EL (cell line): ENCODE data around the gene NTNG1.
A peak's percentile ranks its signal among the peaks of the same experiment; 100 is the strongest.

ENCODE experiments used
- DNase-seq: peaks from one replicate; pipeline ENCODE4 v3.0.0-alpha.2; 2016

The NTNG1 gene

GRCh38 chr1:107419003-107419402, 278.2 kb downstream of the NTNG1 start:
- no peak for DNase-seq

- no peak for DNase-seq
Measured at GRCh38 chr1:107422901-107423300, 282.1 kb downstream of the NTNG1 start.

- peak; percentile 26 for DNase-seq
Measured at GRCh38 chr1:107430540-107431228, 289.8 kb downstream of the NTNG1 start.

GRCh38 chr1:107432108-107432507, 291.3 kb downstream of the NTNG1 start:
- no peak for DNase-seq

DNA sequence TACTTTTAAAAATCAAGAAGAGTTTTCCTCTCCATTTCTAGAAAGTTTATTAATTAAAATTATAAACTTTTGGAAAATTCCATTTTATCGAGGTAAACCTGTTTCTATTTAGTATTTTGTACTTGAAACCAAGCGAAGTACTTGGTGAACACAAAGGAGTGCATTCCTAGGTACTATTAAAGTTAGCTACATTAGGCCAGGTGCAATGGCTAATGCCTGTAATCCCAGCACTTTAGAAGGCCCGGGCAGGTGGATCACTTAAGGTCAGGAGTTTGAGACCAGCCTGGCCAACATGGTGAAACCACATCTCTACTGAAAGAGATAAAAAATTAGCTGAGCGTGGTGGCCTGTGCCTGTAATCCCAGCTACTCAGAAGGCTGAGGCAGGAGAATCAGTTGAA, 292.2 kb downstream of the NTNG1 start:
- DNase-seq: no peak

- no peak for DNase-seq
Measured at GRCh38 chr1:107433635-107434360, 293.0 kb downstream of the NTNG1 start.

DNA sequence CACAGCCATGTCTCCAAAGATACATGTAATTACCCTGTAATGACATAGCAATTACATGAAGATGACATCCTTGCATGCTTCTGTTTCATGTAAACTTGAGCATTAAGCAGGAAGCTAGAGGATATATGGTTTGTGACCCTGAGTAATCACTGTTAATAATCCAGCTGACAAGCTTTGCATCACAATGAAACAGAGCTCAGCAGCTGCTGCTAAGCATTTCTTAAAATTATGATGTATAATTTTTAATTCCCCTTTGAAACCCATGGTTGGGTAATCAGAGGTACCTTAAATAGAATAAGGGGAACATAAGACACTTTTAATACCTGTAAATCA, 293.5 kb downstream of the NTNG1 start:
- no peak for DNase-seq

GRCh38 chr1:107436552-107437241, 295.9 kb downstream of the NTNG1 start:
- DNase-seq: no peak

DNA sequence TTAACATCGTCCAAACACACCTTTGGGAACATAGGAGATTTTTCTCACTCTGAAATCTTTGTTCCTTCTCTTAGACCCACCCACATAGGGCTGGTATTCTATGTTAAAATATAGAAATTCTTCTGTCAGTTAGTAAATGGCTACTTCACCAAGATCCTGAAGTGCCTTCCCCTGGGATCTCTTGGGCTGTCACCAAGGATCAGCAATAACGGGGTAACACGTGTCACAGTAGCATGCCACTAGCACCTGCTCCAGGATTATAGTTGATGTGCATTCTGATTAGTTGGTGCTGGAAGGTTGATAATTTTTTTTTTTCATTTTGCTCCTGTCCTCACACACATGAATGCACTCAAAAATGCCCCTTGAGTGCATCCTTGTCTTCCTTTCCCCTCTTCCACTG, 298.7 kb downstream of the NTNG1 start:
- no peak for DNase-seq

DNA sequence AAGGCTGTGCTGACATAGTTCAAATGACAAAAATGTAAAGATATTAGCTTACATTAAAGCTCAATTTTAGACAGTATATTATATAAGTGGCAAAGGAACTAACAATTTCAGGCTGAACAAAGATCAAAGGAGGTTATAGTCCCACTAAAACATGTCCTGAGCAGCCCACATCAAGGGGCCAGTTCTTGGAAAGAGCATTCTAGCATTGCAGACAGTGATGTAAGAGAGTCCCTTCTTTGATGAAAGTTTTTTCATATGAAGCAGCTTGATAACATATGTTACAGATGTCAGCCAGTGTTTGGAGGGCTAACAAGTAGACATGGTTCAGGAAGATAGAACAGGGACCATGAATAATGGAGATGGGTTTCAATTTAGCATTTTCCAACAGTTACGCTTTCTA, 301.7 kb downstream of the NTNG1 start:
- DNase-seq: no peak

DNA sequence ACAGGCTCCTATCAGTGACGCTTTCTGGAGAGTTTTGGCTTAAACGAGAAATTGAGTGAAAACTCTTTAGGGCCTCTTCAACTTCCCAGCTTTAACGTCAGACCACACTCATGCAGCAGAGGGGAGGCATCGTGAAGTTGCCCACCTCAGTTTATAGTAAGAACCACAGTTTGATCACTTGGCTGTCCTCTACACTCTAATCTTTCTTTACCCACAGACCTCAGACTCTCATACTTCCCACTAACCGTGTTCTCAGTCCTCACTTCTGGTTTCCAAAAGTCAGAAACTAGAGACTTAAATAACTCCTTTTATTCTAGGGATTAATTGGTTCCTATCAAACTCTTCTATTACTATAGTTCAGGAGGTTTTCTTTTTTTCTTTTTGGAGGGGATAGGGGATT, 302.2 kb downstream of the NTNG1 start:
- no peak for DNase-seq

GRCh38 chr1:107443860-107444259, 303.0 kb downstream of the NTNG1 start:
- DNase-seq: no peak

- no peak for DNase-seq
Measured at GRCh38 chr1:107444302-107444701, 303.5 kb downstream of the NTNG1 start.

DNA sequence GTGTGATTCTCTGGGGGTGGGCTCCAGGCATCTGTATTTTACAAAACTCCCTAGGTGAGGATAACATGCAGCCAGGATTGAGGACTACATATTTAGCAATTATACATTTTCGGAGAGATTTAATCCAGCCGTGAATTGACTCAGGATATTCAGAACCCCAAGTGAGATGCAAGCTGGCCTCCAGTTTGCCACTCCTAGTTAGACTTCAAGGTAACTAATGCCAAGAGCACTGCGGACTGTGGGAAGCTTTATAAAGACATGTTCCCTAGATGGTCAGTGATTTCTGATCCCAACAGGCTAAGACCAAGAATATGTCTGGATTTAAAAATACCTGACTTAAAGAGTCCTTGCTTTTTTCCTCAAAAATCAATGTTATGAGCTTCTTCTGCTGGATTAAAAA, 308.5 kb downstream of the NTNG1 start:
- no peak for DNase-seq

- no peak for DNase-seq
Measured at GRCh38 chr1:107450899-107451664, 310.2 kb downstream of the NTNG1 start.

- DNase-seq: no peak
Measured at GRCh38 chr1:107451715-107452114, 310.9 kb downstream of the NTNG1 start.

DNA sequence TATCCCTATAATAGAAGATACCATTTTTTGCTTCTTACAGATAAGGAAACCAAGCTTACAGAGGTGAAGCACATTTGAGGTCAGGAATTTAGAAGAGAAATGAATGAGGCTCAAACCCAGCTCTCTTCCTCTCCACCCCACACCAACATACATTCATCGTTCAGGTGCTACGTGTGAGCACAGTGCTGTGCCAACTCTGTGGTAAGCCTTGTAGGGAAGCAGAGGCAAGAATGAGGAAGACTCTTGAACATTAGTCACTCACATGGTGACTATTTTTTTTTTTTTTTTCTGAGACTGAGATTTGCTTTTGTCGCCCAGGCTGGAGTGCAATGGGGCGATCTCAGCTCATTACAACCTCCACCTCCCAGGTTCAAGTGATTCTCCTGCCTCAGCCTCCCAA, 314.0 kb downstream of the NTNG1 start:
- DNase-seq: no peak

GRCh38 chr1:107457989-107458388, 317.1 kb downstream of the NTNG1 start:
- no peak for DNase-seq

GRCh38 chr1:107459204-107459904, 318.5 kb downstream of the NTNG1 start:
- no peak for DNase-seq

GRCh38 chr1:107460035-107460434, 319.2 kb downstream of the NTNG1 start:
- DNase-seq: no peak

- no peak for DNase-seq
Measured at GRCh38 chr1:107464827-107465226, 324.0 kb downstream of the NTNG1 start.

DNA sequence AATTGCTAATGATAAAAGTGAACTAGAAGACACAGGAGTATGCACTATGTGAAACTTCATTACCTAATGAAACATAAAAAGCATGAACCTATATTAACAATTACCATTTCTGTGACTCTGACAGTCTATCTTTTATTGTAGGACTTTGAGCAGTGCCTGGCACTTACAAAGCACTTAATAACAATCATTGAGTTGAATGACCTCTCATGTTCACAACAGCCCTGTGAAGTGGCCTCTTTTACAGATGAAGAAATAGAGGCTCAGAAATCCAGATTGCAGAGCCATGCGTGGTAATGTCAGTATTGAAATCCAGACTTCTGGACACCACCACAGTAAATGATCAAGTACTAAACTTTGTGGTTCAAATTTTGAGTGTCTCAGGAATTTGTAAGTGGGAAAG, 326.4 kb downstream of the NTNG1 start:
- DNase-seq: no peak

DNA sequence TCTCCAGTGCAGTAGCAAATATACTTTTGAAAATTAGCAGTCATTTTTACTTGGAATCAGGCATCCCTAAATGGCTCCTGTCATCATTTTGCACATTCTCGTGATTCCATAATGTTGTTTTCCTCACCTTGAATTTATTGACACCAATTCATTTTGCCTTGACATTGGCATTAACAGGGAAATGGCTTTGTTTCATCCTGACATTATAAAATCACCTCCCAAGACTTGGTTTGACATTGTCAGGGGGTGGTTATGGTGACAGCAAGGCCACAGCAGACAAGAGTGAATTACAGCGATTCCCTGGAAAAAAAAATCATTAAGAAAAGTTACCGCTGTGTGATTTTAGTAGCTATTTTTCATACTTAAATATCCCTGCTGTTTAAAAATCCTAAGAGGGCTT, 327.0 kb downstream of the NTNG1 start:
- no peak for DNase-seq
